ENCODE data around the gene MMP24OS.
"Not testable (repeated sequence)": the region's sequence is repeated elsewhere in the genome, so short reads cannot be mapped to it uniquely, and the experiment has no call there.

Gene MMP24OS

DNA sequence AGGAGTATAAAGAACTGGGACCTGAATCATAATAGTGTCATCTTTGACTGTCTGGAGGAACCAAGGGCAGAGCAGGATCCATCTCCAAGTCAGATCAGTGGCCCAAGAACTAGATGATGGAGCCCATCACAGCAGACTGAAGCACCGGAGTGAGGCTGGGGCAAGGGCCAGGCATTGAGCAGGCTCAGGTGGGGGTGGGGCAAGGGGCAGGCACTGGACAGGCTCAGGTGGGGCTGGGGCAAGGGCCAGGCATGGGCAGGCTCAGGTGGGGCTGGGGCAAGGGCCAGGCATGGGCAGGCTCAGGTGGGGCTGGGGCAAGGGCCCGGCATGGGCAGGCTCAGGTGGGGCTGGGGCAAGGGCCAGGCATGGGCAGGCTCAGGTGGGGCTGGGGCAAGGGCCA is 25.3 kb downstream of the MMP24OS start:
- not testable (repeated sequence) for DNase-seq

- no peak for DNase-seq
Measured at GRCh38 chr20:35252037-35252461, 25.9 kb downstream of the MMP24OS start.

DNA sequence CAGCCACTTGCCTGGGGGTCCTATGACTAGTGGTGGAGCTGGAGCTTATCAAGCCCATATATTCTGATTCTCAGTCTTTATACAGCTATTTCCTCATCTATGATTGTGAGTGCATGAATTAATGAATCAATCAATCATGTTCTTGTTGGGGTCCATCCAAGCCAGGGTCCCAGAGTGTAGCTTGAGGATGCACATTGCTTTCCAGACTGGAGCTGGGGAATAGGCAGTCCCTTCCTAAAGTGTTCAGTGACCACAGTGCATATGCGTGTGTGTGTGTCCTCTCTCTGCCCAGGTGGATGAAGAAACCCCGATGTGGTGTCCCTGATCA is 26.3 kb downstream of the MMP24OS start:
- no peak for DNase-seq

DNA sequence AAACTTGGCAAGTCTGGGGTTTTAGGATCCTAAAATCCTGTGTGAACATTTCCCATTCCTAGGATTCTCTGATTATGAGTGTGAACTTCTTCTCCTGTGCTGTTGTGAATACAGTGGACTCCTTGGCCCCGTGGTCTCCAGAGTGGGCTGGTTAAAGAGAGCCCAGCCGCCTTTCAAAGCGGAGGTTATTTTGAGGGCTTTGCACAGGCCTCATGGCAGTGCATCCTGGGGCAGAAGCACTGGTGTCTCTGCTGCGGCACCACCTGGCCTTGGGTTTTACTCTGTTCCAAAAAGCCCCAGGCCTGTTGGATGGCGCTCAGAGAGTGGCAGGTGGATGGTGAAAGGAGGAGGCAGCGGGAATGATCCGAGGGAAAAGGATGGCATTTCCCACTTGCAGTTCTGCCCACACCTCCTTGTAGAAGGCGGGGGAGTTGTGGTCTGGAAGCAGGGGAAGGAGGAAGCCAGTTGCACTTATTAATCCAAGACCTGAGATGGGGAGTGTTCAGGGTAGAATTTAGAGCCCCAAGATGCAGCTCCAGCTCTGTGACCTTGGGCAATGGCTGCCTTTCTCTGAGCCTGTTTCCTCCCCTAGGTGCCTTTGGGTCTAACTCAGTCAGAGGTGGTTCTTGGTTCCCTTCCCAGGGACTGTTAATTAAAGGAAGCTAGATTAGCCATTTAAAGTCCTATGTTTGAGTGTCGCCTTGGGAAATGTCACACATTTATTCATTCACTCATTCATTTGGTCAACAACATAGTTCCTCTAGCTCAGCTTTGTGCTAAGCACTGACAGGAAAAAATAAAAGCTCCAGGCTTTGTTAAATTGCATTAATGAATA is 29.1 kb downstream of the MMP24OS start:
- no peak for DNase-seq

- no peak for DNase-seq
Measured at GRCh38 chr20:35246723-35247122, 31.2 kb downstream of the MMP24OS start.

- no peak for DNase-seq
Measured at GRCh38 chr20:35243986-35244385, 33.9 kb downstream of the MMP24OS start.

GRCh38 chr20:35243317-35243716 is 34.6 kb downstream of the MMP24OS start:
- DNase-seq: no peak

DNA sequence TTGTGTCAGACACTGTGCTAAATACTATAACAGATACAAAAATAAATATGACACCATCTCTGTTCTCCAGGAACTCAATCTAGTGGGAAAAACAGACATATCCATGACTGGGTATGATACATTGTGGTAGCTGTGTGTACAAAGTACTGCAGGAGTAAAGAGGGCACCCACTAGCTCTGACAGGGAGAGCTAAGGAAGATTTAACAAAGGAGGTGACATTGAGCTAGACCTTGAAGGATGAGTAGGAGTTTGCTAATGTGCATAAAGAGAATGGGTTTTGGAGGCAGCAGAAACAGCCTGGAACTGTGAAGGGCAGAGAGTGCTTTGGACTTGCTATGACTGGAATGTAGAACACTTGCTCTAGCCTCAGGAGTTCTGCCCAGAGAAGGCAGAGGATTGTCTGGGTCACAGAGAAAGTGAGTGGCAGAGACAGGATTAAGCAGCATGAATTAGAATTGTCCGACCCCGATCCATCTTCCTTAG is 37.1 kb downstream of the MMP24OS start:
- no peak for DNase-seq

GRCh38 chr20:35240083-35240810 is 37.7 kb downstream of the MMP24OS start:
- no peak for DNase-seq

GRCh38 chr20:35238735-35239134 is 39.2 kb downstream of the MMP24OS start:
- DNase-seq: no peak

DNA sequence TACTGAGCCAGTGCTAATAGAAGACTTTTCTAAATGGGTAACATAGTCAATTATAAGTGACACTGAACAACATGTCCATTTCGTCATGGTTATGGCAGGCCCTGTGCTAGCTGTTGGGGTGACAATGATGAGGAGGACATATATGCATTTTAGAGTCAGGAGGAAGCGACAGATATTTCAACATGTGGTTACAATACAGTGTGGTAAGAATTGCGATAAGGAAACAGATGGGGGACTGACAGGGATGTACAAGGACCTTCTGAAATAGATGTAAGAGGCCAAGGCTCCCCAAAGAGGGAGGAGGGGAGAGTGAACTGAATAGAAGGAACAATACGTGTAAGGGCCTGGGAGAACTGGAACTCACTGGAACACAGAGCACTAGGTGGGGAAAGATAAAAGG is 39.8 kb downstream of the MMP24OS start:
- no peak for DNase-seq

- DNase-seq: no peak
Measured at GRCh38 chr20:35237486-35237885, 40.4 kb downstream of the MMP24OS start.

DNA sequence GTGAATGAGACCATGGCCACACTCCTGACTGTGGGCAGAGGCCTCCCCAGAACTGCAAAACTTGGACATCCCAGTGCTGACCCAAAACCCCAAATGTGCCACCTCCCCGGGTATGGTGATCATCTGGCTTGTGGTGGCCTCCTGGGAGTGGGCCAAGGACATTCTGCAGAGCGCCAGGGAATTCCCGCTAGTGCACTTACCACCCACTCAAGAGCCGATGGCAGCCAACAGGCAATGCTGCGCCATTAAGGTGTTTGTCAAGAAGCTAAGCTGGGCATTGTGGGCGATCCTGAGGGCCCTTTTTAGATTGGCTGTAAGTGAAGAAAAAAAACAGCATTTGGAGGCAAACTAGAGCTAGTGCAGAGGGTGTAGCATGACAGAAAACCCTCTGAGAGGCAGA is 42.0 kb downstream of the MMP24OS start:
- DNase-seq: no peak

DNA sequence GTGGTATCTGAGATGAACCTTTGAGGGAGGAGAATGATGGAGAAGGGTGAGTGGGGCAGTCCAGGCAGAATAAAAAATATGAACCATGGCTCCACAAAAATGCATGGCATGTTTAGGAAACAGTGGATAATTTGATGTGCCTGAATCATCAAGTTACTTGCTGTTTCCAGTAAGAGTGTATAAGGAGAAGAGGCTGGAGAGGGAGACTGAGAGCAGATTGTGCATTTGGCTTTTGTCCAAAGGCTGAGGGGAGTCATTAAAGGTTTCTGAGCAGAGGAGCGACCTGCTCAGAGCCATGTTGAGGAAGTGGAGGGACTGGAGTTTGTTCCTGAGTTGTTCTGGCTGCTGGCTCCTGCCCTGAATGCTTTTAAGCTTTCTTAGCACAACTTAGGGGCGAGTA is 45.3 kb downstream of the MMP24OS start:
- no peak for DNase-seq

DNA sequence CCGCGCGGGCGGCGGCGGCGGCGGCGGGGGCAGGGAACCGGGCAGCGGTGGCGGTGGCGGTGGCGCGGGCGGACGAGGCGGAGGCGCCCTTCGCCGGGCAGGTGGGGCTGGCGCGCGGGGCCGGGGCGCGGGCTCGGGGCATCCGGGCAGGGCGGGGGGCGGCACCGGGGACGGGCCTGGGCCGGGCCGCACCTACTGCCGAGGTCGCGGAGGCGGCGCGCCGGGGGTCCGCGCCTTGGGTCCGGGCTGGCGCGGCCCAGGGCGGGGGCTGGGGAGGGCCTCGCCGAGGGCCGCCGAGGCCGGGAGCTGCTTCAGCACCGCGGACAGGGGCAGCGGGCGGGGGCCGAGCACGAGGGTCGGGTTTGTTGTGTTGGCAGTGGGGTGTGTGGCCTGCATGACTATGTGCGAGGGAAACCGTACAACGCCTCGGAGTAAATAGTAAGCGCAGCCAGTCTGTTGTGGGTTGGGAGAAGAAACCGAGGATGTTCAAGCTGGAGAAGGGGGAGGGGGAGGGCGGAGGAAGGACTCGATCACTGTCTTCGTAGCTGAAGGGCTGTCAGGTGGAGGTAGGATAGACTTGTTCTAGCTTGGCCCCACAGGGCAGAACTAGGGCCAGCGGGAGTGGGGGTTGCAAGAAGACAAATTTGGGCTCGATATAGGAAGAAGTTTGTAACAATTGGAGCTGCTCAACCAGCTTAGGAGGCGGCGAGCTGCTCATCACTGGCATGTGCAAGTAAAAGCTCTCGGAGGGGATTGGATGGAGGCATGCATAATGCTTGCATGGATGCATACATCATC is 50.8 kb downstream of the MMP24OS start:
- DNase-seq: peak; percentile 36

Measured in right kidney (tissue), 1 donor.